A673 (cell line): ENCODE results near the gene GLRA1. TPM values are rescaled to one million over a fixed set of nuclear protein-coding genes. Genes with fewer than 3 reads are reported as not detected.
A peak's percentile ranks its signal among the peaks of the same experiment; 100 is the strongest.

ENCODE experiments used
- Bru-seq: library from RNA; stranded (reverse); fragments of 400-500 nt; gene quantifications from one replicate; lab custom pipeline; 2021; lab: Mats Ljungman, UMichigan
- BruChase-seq, 2 experiments: library from RNA; stranded (reverse); fragments of 400-500 nt; gene quantifications; one replicate each; lab custom pipeline; 2021; lab: Mats Ljungman, UMichigan
- BruUV-seq: library from RNA; stranded (reverse); fragments of 400-500 nt; replicated peaks from 2 replicates; lab custom pipeline; 2021; lab: Mats Ljungman, UMichigan
- CTCF ChIA-PET: fragments of 300-600 bp; sonication (Branson Sonifier 250); formaldehyde crosslinking; loops from one replicate; lab custom pipeline; 2022; ENCODE audit warnings: antibody characterized with exemption; lab: Charles Lee
- POLR2A ChIA-PET: fragments of 300-600 bp; sonication (Branson Sonifier 250); formaldehyde crosslinking; loops from one replicate; lab custom pipeline; 2022; ENCODE audit warnings: antibody characterized with exemption; ENCODE audit not compliant: low non-redundant PET; lab: Charles Lee
- DNase-seq: peaks from one replicate; pipeline ENCODE4 v3.0.0-alpha.2; 2015; ENCODE audit warnings: low spot score
- H3K27ac ChIP-seq: fragments of 200-600 bp; sonication (generic); 2 replicates; pipeline ENCODE4 v1.5.1; 2016; ENCODE audit warnings: mixed run types, low read depth, mild to moderate bottlenecking, mixed read lengths, antibody characterized with exemption, low read length; ENCODE audit not compliant: poor library complexity, severe bottlenecking
- H3K27me3 ChIP-seq: fragments of 200-600 bp; sonication (generic); replicated peaks from 2 replicates; pipeline ENCODE4 v1.6.1; 2017; ENCODE audit warnings: mixed run types, low read depth, mild to moderate bottlenecking, mixed read lengths, antibody characterized with exemption, low read length; ENCODE audit not compliant: insufficient read depth, poor library complexity
- H3K36me3 ChIP-seq: fragments of 200-600 bp; sonication (generic); 2 replicates; pipeline ENCODE4 v1.6.1; 2016; ENCODE audit warnings: mixed run types, mild to moderate bottlenecking, mixed read lengths, antibody characterized with exemption, low read length; ENCODE audit not compliant: insufficient read depth, poor library complexity, severe bottlenecking
- H3K4me1 ChIP-seq: fragments of 200-600 bp; sonication (generic); 2 replicates; pipeline ENCODE4 v1.6.1; 2017; ENCODE audit warnings: mixed run types, mild to moderate bottlenecking, mixed read lengths, antibody characterized with exemption, low read length; ENCODE audit not compliant: insufficient read depth, poor library complexity, severe bottlenecking
- H3K4me3 ChIP-seq: fragments of 200-600 bp; sonication (generic); 2 replicates; pipeline ENCODE4 v1.5.1; 2016; ENCODE audit warnings: low read depth, mixed run types, mild to moderate bottlenecking, mixed read lengths, low read length; ENCODE audit not compliant: poor library complexity, severe bottlenecking
- H3K9me3 ChIP-seq: fragments of 200-600 bp; sonication (generic); 2 replicates; pipeline ENCODE4 v1.6.1; 2016; ENCODE audit warnings: mixed run types, low read depth, mild to moderate bottlenecking, mixed read lengths, antibody characterized with exemption, low read length; ENCODE audit not compliant: poor library complexity, severe bottlenecking
- EZH2 ChIP-seq: fragments of 200-600 bp; sonication (generic); IDR thresholded peaks from 2 replicates; pipeline ENCODE4 v1.6.1; 2017; ENCODE audit warnings: borderline replicate concordance, low read depth, mild to moderate bottlenecking, mixed read lengths, antibody characterized with exemption, low read length; ENCODE audit not compliant: poor library complexity, severe bottlenecking
- intact Hi-C: fragments of 100-400 bp; cut with micrococcal nuclease; formaldehyde crosslinking; loops from one replicate; pipeline ENCODE4 v1.10.0; 2022; ENCODE audit not compliant: unreplicated experiment
- long read RNA-seq: library from polyadenylated mRNA; stranded (forward); transcript quantifications from one replicate; pipeline ENCODE4 v2.0.0, GENCODE V29; 2022
- total RNA-seq: library from RNA; stranded (reverse); gene quantifications from 2 replicates; pipeline ENCODE4 v1.2.3, GENCODE V29; 2021
- TF ChIP-seq, protein P1 (sequence below): fragments of 300-800, 200-600 bp; sonication (generic); conservative IDR thresholded peaks from 2 replicates; pipeline ENCODE4 v1.5.1; 2017; ENCODE audit warnings: low read depth, mild to moderate bottlenecking, antibody characterized with exemption, low read length, moderate library complexity, mixed read lengths

Gene GLRA1
- total RNA-seq: not detected in 2 replicates
- Bru-seq, nascent RNA: percentile 1 among the genes with signal in this experiment
- percentile 1 among the genes with signal in this experiment for BruChase-seq, experiment 1, labeled RNA remaining after a 2-hour chase
- not detected for BruChase-seq, experiment 2, labeled RNA remaining after a 6-hour chase
- long read RNA-seq, partial matches to known transcripts: 0 of 4 reads
- long read RNA-seq, other reads (novel, unspliced or antisense): 4 of 4 reads

DNA sequence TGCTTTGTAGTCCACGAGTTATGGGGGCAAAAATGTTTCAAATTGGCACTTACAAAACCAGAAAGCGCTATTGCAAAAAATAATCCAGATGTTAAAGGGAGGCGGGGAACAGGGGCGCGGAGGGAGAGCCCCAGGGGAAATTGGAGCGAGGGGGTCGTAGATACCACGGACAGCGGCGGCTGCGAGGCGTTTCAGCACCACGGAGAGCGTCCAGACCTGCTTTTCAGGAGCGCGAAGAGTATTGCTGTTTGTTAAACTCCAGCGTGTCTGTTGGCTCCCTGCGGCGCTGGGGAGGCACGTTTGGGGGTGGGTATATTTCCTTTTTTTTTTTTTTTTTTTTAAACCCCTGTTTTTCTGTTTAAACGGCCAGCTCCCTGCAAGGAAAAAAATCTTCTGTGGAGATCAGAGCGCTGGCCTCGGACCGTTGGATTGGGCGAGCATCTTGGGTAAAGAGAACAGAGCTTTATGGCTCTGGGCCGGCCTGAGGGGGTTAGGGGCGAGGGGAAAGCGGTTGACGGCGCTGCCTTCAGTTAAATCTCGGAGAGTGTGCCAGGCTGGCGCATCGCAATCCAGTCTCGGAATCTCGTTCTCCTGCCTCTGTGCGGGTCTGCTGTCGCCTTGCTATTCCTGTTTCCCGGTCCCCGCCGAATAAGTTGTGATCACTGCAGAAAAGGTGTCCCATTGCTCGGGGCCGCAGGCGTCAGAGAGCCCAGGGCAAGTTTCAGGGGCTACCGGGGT, at the start of gene GLRA1:
TSS of gene GLRA1 (minus strand) at position 288 of the 738 bp plus-strand sequence. CDS start 302 bp downstream, outside the sequence.
- no peaks in the 10 kb centered on the region for H3K4me1 ChIP-seq
- no peak for TF ChIP-seq EZH2
- TF ChIP-seq, protein P1, sequence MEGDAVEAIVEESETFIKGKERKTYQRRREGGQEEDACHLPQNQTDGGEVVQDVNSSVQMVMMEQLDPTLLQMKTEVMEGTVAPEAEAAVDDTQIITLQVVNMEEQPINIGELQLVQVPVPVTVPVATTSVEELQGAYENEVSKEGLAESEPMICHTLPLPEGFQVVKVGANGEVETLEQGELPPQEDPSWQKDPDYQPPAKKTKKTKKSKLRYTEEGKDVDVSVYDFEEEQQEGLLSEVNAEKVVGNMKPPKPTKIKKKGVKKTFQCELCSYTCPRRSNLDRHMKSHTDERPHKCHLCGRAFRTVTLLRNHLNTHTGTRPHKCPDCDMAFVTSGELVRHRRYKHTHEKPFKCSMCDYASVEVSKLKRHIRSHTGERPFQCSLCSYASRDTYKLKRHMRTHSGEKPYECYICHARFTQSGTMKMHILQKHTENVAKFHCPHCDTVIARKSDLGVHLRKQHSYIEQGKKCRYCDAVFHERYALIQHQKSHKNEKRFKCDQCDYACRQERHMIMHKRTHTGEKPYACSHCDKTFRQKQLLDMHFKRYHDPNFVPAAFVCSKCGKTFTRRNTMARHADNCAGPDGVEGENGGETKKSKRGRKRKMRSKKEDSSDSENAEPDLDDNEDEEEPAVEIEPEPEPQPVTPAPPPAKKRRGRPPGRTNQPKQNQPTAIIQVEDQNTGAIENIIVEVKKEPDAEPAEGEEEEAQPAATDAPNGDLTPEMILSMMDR: no peak
- ChIA-PET CTCF (no interaction called here), POLR2A (no interaction called here)
- H3K27ac ChIP-seq: no peak within 1 kb of the TSS
- intact Hi-C loops: loop anchor here (5.0 kb wide), 1 partner anchor 97 kb away; no protein-coding TSS in a partner anchor
- no peaks in the 10 kb centered on the region for H3K9me3 ChIP-seq
- DNase-seq: peak; percentile 74
- H3K27me3 ChIP-seq: peaks cover 52% of the 10 kb centered on the region
- no peaks in the 10 kb centered on the region for H3K36me3 ChIP-seq
- BruUV-seq: no TSS peak
- no peak within 1 kb of the TSS for H3K4me3 ChIP-seq

DNA sequence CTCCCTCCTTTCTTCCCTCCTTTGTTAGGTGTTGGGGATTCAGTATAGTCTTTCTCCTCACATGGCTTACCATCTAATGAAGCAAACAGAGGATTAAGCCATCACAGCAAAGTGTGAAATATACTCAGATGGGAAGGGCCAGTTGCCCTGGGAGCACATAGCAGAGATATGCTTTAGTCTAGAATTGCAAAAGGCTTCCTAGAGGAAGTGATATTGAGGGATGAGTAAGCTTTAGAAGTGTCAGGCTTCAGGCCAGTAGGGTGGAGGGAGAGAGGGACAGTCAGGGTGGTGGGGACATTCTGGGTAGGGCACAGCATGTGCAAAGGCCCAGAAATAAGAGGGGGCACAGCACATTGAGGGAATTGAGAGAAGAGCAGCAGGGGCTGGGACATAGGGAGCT, 46.2 kb upstream of the GLRA1 start:
- ChIA-PET POLR2A (no interaction called here), CTCF (no interaction called here)
- Histone ChIP-seq H3K36me3 (no peaks in the 10 kb centered on the region), H3K9me3 (no peaks in the 10 kb centered on the region), H3K27me3 (peaks cover 29% of the 10 kb centered on the region), H3K4me1 (no peaks in the 10 kb centered on the region), H3K27ac (no peak overlapping the region), H3K4me3 (no peak overlapping the region)
- DNase-seq: no peak
- intact Hi-C loops: no loop called here
- TF ChIP-seq, protein P1: no peak
- TF ChIP-seq EZH2: no peak
- no TSS peak for BruUV-seq

DNA sequence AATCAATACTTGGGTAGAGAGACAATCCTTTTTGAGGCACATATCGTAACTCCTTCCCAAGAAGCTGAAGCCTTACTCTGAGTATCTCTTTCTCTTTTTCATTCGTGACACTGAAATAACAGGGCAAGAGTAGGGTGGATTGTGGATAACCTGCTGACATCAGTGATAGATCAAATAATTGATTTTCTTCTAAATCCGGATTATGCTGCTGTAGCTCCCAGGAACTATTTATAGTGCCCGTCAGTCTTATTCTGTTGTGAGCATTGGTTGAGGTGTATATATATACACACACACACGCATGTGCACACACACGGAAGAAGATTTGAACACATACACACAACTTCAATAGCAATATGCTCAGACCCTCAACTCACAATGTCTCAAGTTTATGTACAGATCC, 43.2 kb upstream of the GLRA1 start:
- Histone ChIP-seq H3K27me3 (peaks cover 33% of the 10 kb centered on the region), H3K4me1 (no peaks in the 10 kb centered on the region), H3K27ac (no peak overlapping the region), H3K9me3 (no peaks in the 10 kb centered on the region), H3K36me3 (no peaks in the 10 kb centered on the region), H3K4me3 (no peak overlapping the region)
- no peak for TF ChIP-seq EZH2
- TF ChIP-seq, protein P1: no peak
- CTCF ChIA-PET: no interaction called here
- intact Hi-C loops: no loop called here
- no peak for DNase-seq
- no TSS peak for BruUV-seq
- POLR2A ChIA-PET: interaction anchor here (0.7 kb wide), 1 partner anchor 72 kb away, joined by 4 read pairs; no protein-coding TSS in a partner anchor
